GM19395 (cell line): ENCODE results near the gene NPY2R.

ENCODE experiments used
- ATAC-seq: cut with Tn5 transposase; IDR thresholded peaks from one replicate; pipeline ENCODE4 v1.9.1; 2021; ENCODE audit warnings: mild to moderate bottlenecking, moderate library complexity; ENCODE audit not compliant: unreplicated experiment

NPY2R gene

GRCh38 chr4:155208258-155209054 lies at the start of gene NPY2R:
TSS of gene NPY2R (plus strand) at chr4:155208636. CDS start at chr4:155213940, 5,304 bp downstream.
- ATAC-seq, result no peak

- ATAC-seq, result no peak
Observed at GRCh38 chr4:155161357-155161756, 47.1 kb upstream of the NPY2R start.

- ATAC-seq, result no peak
Observed at GRCh38 chr4:155164718-155165117, 43.7 kb upstream of the NPY2R start.

- ATAC-seq, result no peak
Observed at GRCh38 chr4:155170569-155170968, 37.9 kb upstream of the NPY2R start.

GRCh38 chr4:155173371-155173770 lies 35.1 kb upstream of the NPY2R start:
- ATAC-seq, result no peak

- ATAC-seq, result no peak
Observed at GRCh38 chr4:155174668-155175067, 33.8 kb upstream of the NPY2R start.

- ATAC-seq, result no peak
Observed at GRCh38 chr4:155179216-155179615, 29.2 kb upstream of the NPY2R start.

GRCh38 chr4:155186972-155187371 lies 21.5 kb upstream of the NPY2R start:
- ATAC-seq, result no peak

- ATAC-seq, result peak; percentile 50
Observed at GRCh38 chr4:155187989-155188388, 20.4 kb upstream of the NPY2R start.

GRCh38 chr4:155190099-155190498 lies 18.3 kb upstream of the NPY2R start:
- no peak for ATAC-seq

- ATAC-seq, result no peak
Observed at GRCh38 chr4:155197757-155198156, 10.7 kb upstream of the NPY2R start.

GRCh38 chr4:155207534-155208257 lies 740 bp upstream of the NPY2R start:
- ATAC-seq, result no peak

- ATAC-seq, result no peak
Observed at GRCh38 chr4:155220025-155220424, 11.6 kb downstream of the NPY2R start.

GRCh38 chr4:155227131-155227530 lies 18.7 kb downstream of the NPY2R start:
- ATAC-seq, result no peak

- no peak for ATAC-seq
Observed at GRCh38 chr4:155228713-155229112, 20.3 kb downstream of the NPY2R start.

GRCh38 chr4:155232432-155232831 lies 24.0 kb downstream of the NPY2R start:
- ATAC-seq, result no peak

- no peak for ATAC-seq
Observed at GRCh38 chr4:155234206-155234605, 25.8 kb downstream of the NPY2R start.

- no peak for ATAC-seq
Observed at GRCh38 chr4:155237567-155237966, 29.1 kb downstream of the NPY2R start.

- ATAC-seq, result no peak
Observed at GRCh38 chr4:155241225-155241624, 32.8 kb downstream of the NPY2R start.

- ATAC-seq, result no peak
Observed at GRCh38 chr4:155241664-155242063, 33.2 kb downstream of the NPY2R start.

GRCh38 chr4:155245105-155245504 lies 36.7 kb downstream of the NPY2R start:
- ATAC-seq, result no peak
